Colonic mucosa (tissue), 4 donors: ENCODE results near the gene RCBTB1. TPM values are rescaled to one million over a fixed set of nuclear protein-coding genes. Genes with fewer than 3 reads are reported as not detected.

Experiments
- DNase-seq: peaks from one replicate; pipeline ENCODE4 v3.0.0-alpha.2; 2020
- H3K27ac ChIP-seq: fragments of 200-600 bp; one replicate; pipeline ENCODE4 v1.8.0; 2021
- H3K27me3 ChIP-seq: fragments of 200-600 bp; one replicate; pipeline ENCODE4 v1.8.0; 2021
- H3K36me3 ChIP-seq: fragments of 200-600 bp; one replicate; pipeline ENCODE4 v1.8.0; 2021
- H3K4me1 ChIP-seq: fragments of 200-600 bp; one replicate; pipeline ENCODE4 v1.8.0; 2021; ENCODE audit warnings: mild to moderate bottlenecking
- H3K4me3 ChIP-seq: fragments of 200-600 bp; one replicate; pipeline ENCODE4 v1.8.0; 2021
- H3K9ac ChIP-seq, 2 donors: one replicate each; pipeline ENCODE4 v1.7.0; 2013; ENCODE audit warnings: control low read depth in 2 of 2, low read depth in 2 of 2, low read length in 2 of 2
- H3K9me3 ChIP-seq: fragments of 200-600 bp; one replicate; pipeline ENCODE4 v1.8.0; 2021
- intact Hi-C: fragments of 100-400 bp; cut with DNase I; formaldehyde crosslinking; loops from one replicate; pipeline ENCODE4 v1.14.1; 2022
- total RNA-seq, 2 donors: library from RNA; stranded (reverse); fragmentation: NEBNext Ultra II Directional in 1 of 2; extraction: Animal tissue kit (Norgen Biotek cat#: 25700) in 1 of 2; gene quantifications; one replicate each; pipeline ENCODE4 v1.2.1, GENCODE V29; 2021
- TF ChIP-seq, protein P1 (sequence below): fragments of 200-600 bp; IDR thresholded peaks from one replicate; pipeline ENCODE4 v1.8.0; 2022; ENCODE audit warnings: antibody characterized with exemption, mild to moderate bottlenecking
- donor health status: healthy.
- donor health status: DM: no; HTN: no; CAD: no.
- donor health status: DM: no; HTN: no; CAD: no.

The RCBTB1 gene
- total RNA-seq, 2 donors from 2014 or later: 6.2 to 7.5 TPM

DNA sequence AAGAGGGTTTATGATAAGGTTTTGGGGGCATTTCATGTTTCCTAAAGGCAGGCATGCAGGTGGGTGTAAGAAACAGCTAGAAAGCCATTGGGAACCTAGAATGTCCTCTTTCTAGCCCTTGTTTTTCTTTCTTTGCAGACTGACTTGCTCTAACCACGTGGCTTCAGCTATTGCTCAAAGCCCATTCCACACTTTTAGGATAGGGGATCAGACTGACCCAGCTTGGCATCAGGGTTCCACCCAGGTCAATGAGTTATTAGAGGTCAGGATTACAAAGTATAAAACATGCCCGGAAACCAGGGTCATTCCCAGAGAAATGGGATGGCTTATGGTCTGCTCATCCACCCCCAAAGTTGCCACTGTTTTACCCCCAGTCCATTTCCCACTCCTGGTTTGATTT lies 72.8 kb downstream of the RCBTB1 start:
- H3K36me3 ChIP-seq: no peaks in the 10 kb centered on the region
- H3K27me3 ChIP-seq: no peaks in the 10 kb centered on the region
- H3K27ac ChIP-seq: no peak overlapping the region
- no peak for DNase-seq
- intact Hi-C loops: no loop called here
- H3K4me1 ChIP-seq: no peaks in the 10 kb centered on the region
- H3K4me3 ChIP-seq: no peak overlapping the region
- H3K9ac ChIP-seq: no peak overlapping the region
- TF ChIP-seq, protein P1, sequence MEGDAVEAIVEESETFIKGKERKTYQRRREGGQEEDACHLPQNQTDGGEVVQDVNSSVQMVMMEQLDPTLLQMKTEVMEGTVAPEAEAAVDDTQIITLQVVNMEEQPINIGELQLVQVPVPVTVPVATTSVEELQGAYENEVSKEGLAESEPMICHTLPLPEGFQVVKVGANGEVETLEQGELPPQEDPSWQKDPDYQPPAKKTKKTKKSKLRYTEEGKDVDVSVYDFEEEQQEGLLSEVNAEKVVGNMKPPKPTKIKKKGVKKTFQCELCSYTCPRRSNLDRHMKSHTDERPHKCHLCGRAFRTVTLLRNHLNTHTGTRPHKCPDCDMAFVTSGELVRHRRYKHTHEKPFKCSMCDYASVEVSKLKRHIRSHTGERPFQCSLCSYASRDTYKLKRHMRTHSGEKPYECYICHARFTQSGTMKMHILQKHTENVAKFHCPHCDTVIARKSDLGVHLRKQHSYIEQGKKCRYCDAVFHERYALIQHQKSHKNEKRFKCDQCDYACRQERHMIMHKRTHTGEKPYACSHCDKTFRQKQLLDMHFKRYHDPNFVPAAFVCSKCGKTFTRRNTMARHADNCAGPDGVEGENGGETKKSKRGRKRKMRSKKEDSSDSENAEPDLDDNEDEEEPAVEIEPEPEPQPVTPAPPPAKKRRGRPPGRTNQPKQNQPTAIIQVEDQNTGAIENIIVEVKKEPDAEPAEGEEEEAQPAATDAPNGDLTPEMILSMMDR: no peak
- no peaks in the 10 kb centered on the region for H3K9me3 ChIP-seq

- no peaks in the 10 kb centered on the region for H3K4me1 ChIP-seq
Observed at GRCh38 chr13:49503951-49504350, 81.4 kb downstream of the RCBTB1 start.

DNA sequence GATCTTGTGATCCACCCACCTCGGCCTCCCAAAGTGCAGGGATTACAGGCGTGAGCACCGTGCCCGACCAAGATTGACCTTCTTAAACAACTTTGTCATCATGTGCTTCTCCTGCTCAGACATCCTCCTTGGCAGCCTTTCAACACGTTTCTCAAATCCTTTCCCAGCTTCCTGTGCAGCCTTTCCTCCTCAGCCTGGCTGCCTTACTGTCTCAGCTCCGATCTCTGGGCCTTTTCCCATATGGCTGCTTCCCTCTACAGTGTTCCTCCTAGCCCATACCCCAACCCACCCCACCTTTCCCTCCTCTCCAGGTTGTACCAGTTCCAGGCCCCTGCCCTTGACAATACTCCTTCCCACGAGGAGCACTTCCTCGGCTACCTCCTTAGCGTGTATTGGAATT lies 82.4 kb downstream of the RCBTB1 start:
- Histone ChIP-seq H3K9me3 (no peaks in the 10 kb centered on the region), H3K4me1 (no peaks in the 10 kb centered on the region), H3K27ac (no peak overlapping the region), H3K4me3 (no peak overlapping the region), H3K27me3 (no peaks in the 10 kb centered on the region), H3K36me3 (no peaks in the 10 kb centered on the region), H3K9ac (no peak overlapping the region)
- intact Hi-C loops: no loop called here
- TF ChIP-seq, protein P1: no peak
- DNase-seq: no peak

More at GRCh38 chr13:49503951-49504350, 81.4 kb downstream of the RCBTB1 start:
- Histone ChIP-seq H3K9me3 (no peaks in the 10 kb centered on the region), H3K27ac (no peak overlapping the region), H3K27me3 (no peaks in the 10 kb centered on the region), H3K36me3 (no peaks in the 10 kb centered on the region), H3K4me3 (no peak overlapping the region), H3K9ac (no peak overlapping the region)
- intact Hi-C loops: no loop called here
- no peak for DNase-seq
- TF ChIP-seq, protein P1: no peak

- intact Hi-C loops: loop anchor here (10.0 kb wide), 1 partner anchor 55 kb away; the partner anchor contains the start of genes CAB39L and SETDB2
Observed at GRCh38 chr13:49499889-49500660, 85.3 kb downstream of the RCBTB1 start.

GRCh38 chr13:49498206-49498605 lies 87.2 kb downstream of the RCBTB1 start:
- H3K36me3 ChIP-seq: no peaks in the 10 kb centered on the region
- intact Hi-C loops: loop anchor here (10.0 kb wide), 1 partner anchor 53 kb away; the partner anchor contains the start of genes CAB39L and SETDB2
- TF ChIP-seq, protein P1: no peak
- no peak overlapping the region for H3K27ac ChIP-seq
- H3K9me3 ChIP-seq: no peaks in the 10 kb centered on the region
- H3K9ac ChIP-seq: no peak overlapping the region
- DNase-seq: no peak
- H3K4me3 ChIP-seq: no peak overlapping the region
- H3K4me1 ChIP-seq: no peaks in the 10 kb centered on the region
- no peaks in the 10 kb centered on the region for H3K27me3 ChIP-seq

More at GRCh38 chr13:49499889-49500660, 85.3 kb downstream of the RCBTB1 start:
- H3K9ac ChIP-seq: no peak overlapping the region
- no peak for DNase-seq
- H3K36me3 ChIP-seq: no peaks in the 10 kb centered on the region
- H3K27ac ChIP-seq: peak overlapping the region; percentile 13
- no peaks in the 10 kb centered on the region for H3K27me3 ChIP-seq
- no peak overlapping the region for H3K4me3 ChIP-seq
- TF ChIP-seq, protein P1: no peak
- no peaks in the 10 kb centered on the region for H3K4me1 ChIP-seq
- H3K9me3 ChIP-seq: no peaks in the 10 kb centered on the region
